ENCODE results near the gene ALDH4A1. TPM values are rescaled to one million over a fixed set of nuclear protein-coding genes. Genes with fewer than 3 reads are reported as not detected.

Gene ALDH4A1
- total RNA-seq, 2 donors from 2014 or later: 9.6 to 24.2 TPM

- TF ChIP-seq CTCF (IDR thresholded peaks at IDR 0.05): no peak
- H3K27me3 ChIP-seq (replicated peaks; ENCODE audit: insufficient read depth): no peaks in the 10 kb centered on the region
- no peak overlapping the region for H3K27ac ChIP-seq
- no peaks in the 10 kb centered on the region for H3K36me3 ChIP-seq
- ATAC-seq (ENCODE audit: insufficient number of reproducible peaks, low FRiP score, low read depth) (no peak), DNase-seq (ENCODE audit: low spot score) (no peak)
- H3K4me1 ChIP-seq (ENCODE audit: control insufficient read depth in 1 of 2, low read depth in 2 of 2): no peaks in the 10 kb centered on the region
- no peak overlapping the region for H3K4me3 ChIP-seq
- H3K9me3 ChIP-seq: no peaks in the 10 kb centered on the region
These were observed 23.1 kb downstream of the ALDH4A1 start for GRCh38 chr1:18879215-18879790.

- no peak overlapping the region for H3K27ac ChIP-seq
- DNase-seq (ENCODE audit: low spot score) (no peak), ATAC-seq (ENCODE audit: insufficient number of reproducible peaks, low FRiP score, low read depth) (no peak)
- H3K36me3 ChIP-seq: no peaks in the 10 kb centered on the region
- no peak for TF ChIP-seq CTCF (IDR thresholded peaks at IDR 0.05)
- no peaks in the 10 kb centered on the region for H3K27me3 ChIP-seq (replicated peaks; ENCODE audit: insufficient read depth)
- H3K4me1 ChIP-seq (ENCODE audit: control insufficient read depth in 1 of 2, low read depth in 2 of 2): no peaks in the 10 kb centered on the region
- H3K9me3 ChIP-seq: no peaks in the 10 kb centered on the region
- no peak overlapping the region for H3K4me3 ChIP-seq
These were observed 23.7 kb downstream of the ALDH4A1 start for GRCh38 chr1:18878538-18879214.

DNA sequence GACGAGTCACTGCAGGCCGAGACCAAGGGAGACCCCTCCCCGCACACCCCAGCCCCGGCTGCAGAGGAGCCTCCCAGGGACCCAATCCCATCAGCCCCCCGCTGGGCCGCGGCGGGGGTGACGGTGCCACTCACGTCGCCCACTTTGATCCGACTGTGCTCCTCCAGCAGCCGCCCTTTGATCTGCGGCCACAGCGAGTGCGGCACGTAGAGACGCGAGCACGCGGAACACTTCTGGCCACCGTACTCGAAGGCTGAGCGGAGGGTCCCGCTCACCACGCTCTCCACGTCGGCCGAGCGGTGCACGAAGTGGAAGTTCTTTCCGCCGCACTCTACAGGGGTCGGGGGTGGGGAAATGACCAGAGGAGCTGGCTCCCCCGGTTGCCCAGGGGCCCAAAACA is 25.1 kb downstream of the ALDH4A1 start:
- Histone ChIP-seq H3K9me3 (no peaks in the 10 kb centered on the region), H3K27ac (no peak overlapping the region), H3K36me3 (peaks cover 6% of the 10 kb centered on the region), H3K27me3 (replicated peaks; ENCODE audit: insufficient read depth) (no peaks in the 10 kb centered on the region), H3K4me3 (no peak overlapping the region), H3K4me1 (ENCODE audit: control insufficient read depth in 1 of 2, low read depth in 2 of 2) (no peaks in the 10 kb centered on the region)
- ATAC-seq (ENCODE audit: insufficient number of reproducible peaks, low FRiP score, low read depth) (no peak), DNase-seq (ENCODE audit: low spot score) (no peak)
- no peak for TF ChIP-seq CTCF (IDR thresholded peaks at IDR 0.05)

- DNase-seq (ENCODE audit: low spot score) (no peak), ATAC-seq (ENCODE audit: insufficient number of reproducible peaks, low FRiP score, low read depth) (no peak)
- Histone ChIP-seq H3K9me3 (no peaks in the 10 kb centered on the region), H3K27me3 (replicated peaks; ENCODE audit: insufficient read depth) (no peaks in the 10 kb centered on the region), H3K36me3 (peaks cover 8% of the 10 kb centered on the region), H3K4me1 (ENCODE audit: control insufficient read depth in 1 of 2, low read depth in 2 of 2) (no peaks in the 10 kb centered on the region), H3K4me3 (no peak overlapping the region), H3K27ac (no peak overlapping the region)
- no peak for TF ChIP-seq CTCF (IDR thresholded peaks at IDR 0.05)
These were observed 26.1 kb downstream of the ALDH4A1 start for GRCh38 chr1:18876210-18876609.

DNA sequence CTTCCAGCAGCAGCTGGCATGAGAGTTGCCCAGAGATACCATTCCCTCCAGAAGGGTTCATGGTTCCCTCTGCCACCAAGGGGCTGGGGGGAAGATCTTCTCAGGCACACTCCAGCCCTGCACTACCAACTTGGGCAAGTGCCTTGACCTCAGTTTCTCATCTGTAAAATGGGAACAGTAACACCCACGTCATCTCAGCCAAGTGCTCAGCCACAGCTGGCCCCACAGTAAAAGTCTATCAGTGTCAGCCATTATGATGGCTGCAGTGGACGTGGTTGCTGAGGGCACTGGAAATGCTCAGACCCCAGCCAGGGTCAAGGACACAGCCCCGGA is 26.6 kb downstream of the ALDH4A1 start:
- Histone ChIP-seq H3K4me3 (no peak overlapping the region), H3K27ac (no peak overlapping the region), H3K4me1 (ENCODE audit: control insufficient read depth in 1 of 2, low read depth in 2 of 2) (no peaks in the 10 kb centered on the region), H3K9me3 (no peaks in the 10 kb centered on the region), H3K27me3 (replicated peaks; ENCODE audit: insufficient read depth) (no peaks in the 10 kb centered on the region), H3K36me3 (peaks cover 8% of the 10 kb centered on the region)
- DNase-seq (ENCODE audit: low spot score): no peak
- ATAC-seq (ENCODE audit: insufficient number of reproducible peaks, low FRiP score, low read depth): no peak
- TF ChIP-seq CTCF (IDR thresholded peaks at IDR 0.05): no peak
